H9 (cell line): ENCODE measurements around the gene SPPL3. TPM values are rescaled to one million over a fixed set of nuclear protein-coding genes. Genes with fewer than 3 reads are reported as not detected.

ENCODE experiments used
- DNase-seq: peaks from one replicate; pipeline ENCODE4 v3.0.0-alpha.2; 2017
- H2AFZ ChIP-seq: one replicate; pipeline ENCODE4 v1.6.1; 2013; ENCODE audit warnings: mild to moderate bottlenecking, low read length, control low read depth, moderate library complexity
- H2AK5ac ChIP-seq: 2 replicates; pipeline ENCODE4 v1.6.1; 2013; ENCODE audit warnings: low read length, control low read depth, mixed read lengths; ENCODE audit not compliant: insufficient read length
- H2BK120ac ChIP-seq: one replicate; pipeline ENCODE4 v1.6.1; 2013; ENCODE audit warnings: low read depth, mild to moderate bottlenecking, low read length, control low read depth, inconsistent platforms; ENCODE audit not compliant: poor library complexity, severe bottlenecking
- H2BK12ac ChIP-seq: 2 replicates; pipeline ENCODE4 v1.6.1; 2013; ENCODE audit warnings: low read length, control low read depth, mixed read lengths, low read depth; ENCODE audit not compliant: insufficient read length
- H2BK15ac ChIP-seq: 2 replicates; pipeline ENCODE4 v1.6.1; 2013; ENCODE audit warnings: low read depth, low read length, control low read depth
- H2BK20ac ChIP-seq: one replicate; pipeline ENCODE4 v1.6.1; 2013; ENCODE audit warnings: low read depth, mild to moderate bottlenecking, low read length, control low read depth, inconsistent platforms; ENCODE audit not compliant: poor library complexity, severe bottlenecking
- H2BK5ac ChIP-seq: 2 replicates; pipeline ENCODE4 v1.6.1; 2013; ENCODE audit warnings: low read length, control low read depth, mixed read lengths; ENCODE audit not compliant: insufficient read length
- H3K14ac ChIP-seq: 2 replicates; pipeline ENCODE4 v1.6.1; 2013; ENCODE audit warnings: low read length, control low read depth; ENCODE audit not compliant: insufficient read depth
- H3K18ac ChIP-seq: 2 replicates; pipeline ENCODE4 v1.6.1; 2013; ENCODE audit warnings: low read depth, mild to moderate bottlenecking, mixed read lengths, low read length, control low read depth; ENCODE audit not compliant: insufficient read length
- H3K23ac ChIP-seq: 2 replicates; pipeline ENCODE4 v1.6.1; 2013; ENCODE audit warnings: low read length, control low read depth, mixed read lengths, low read depth; ENCODE audit not compliant: insufficient read length
- H3K23me2 ChIP-seq: 2 replicates; pipeline ENCODE4 v1.6.1; 2013; ENCODE audit warnings: low read depth, mild to moderate bottlenecking, mixed read lengths, low read length, control low read depth; ENCODE audit not compliant: insufficient read length, poor library complexity, severe bottlenecking
- H3K27ac ChIP-seq: 2 replicates; pipeline ENCODE4 v1.5.1; 2013; ENCODE audit warnings: low read length, control low read depth, mixed read lengths, low read depth; ENCODE audit not compliant: insufficient read length
- H3K27me3 ChIP-seq: 2 replicates; pipeline ENCODE4 v1.6.1; 2013; ENCODE audit warnings: low read length, control low read depth, inconsistent platforms; ENCODE audit not compliant: insufficient read depth
- H3K4ac ChIP-seq: 2 replicates; pipeline ENCODE4 v1.6.1; 2013; ENCODE audit warnings: low read depth, mild to moderate bottlenecking, control low read depth, inconsistent platforms, low read length, moderate library complexity
- H3K4me1 ChIP-seq: 2 replicates; pipeline ENCODE4 v1.6.1; 2013; ENCODE audit warnings: low read length, control low read depth, inconsistent platforms; ENCODE audit not compliant: insufficient read depth
- H3K4me2 ChIP-seq: 2 replicates; pipeline ENCODE4 v1.6.1; 2013; ENCODE audit warnings: low read length, control low read depth, mixed read lengths; ENCODE audit not compliant: insufficient read length, insufficient read depth
- H3K56ac ChIP-seq: 2 replicates; pipeline ENCODE4 v1.6.1; 2013; ENCODE audit warnings: low read depth, mild to moderate bottlenecking, mixed read lengths, low read length, control low read depth; ENCODE audit not compliant: insufficient read length
- H3K79me1 ChIP-seq: 2 replicates; pipeline ENCODE4 v1.6.1; 2013; ENCODE audit warnings: low read depth, mild to moderate bottlenecking, moderate library complexity, low read length, control low read depth, inconsistent platforms; ENCODE audit not compliant: insufficient read depth, poor library complexity, severe bottlenecking
- H3K79me2 ChIP-seq: 2 replicates; pipeline ENCODE4 v1.6.1; 2013; ENCODE audit warnings: low read length, control low read depth, inconsistent platforms; ENCODE audit not compliant: insufficient read depth
- H3K9ac ChIP-seq: 2 replicates; pipeline ENCODE4 v1.6.1; 2013; ENCODE audit warnings: low read length, control low read depth, mixed read lengths; ENCODE audit not compliant: insufficient read length; ENCODE audit errors: extremely low read depth
- H3K9me3 ChIP-seq: one replicate; pipeline ENCODE4 v1.6.1; 2013; ENCODE audit warnings: low read depth, low read length, inconsistent platforms; ENCODE audit not compliant: control insufficient read depth
- H3T11ph ChIP-seq: one replicate; pipeline ENCODE4 v1.6.1; 2013; ENCODE audit warnings: mild to moderate bottlenecking, low read length, control low read depth, inconsistent platforms
- H4K20me1 ChIP-seq: one replicate; pipeline ENCODE4 v1.6.1; 2013; ENCODE audit not compliant: control insufficient read depth, insufficient read length, insufficient read depth
- H4K5ac ChIP-seq: 2 replicates; pipeline ENCODE4 v1.6.1; 2013; ENCODE audit warnings: low read depth, mild to moderate bottlenecking, mixed read lengths, low read length, control low read depth; ENCODE audit not compliant: insufficient read length
- H4K8ac ChIP-seq: replicated peaks from 2 replicates; pipeline ENCODE4 v1.6.1; 2013; ENCODE audit warnings: low read length, control low read depth, mixed read lengths, low read depth; ENCODE audit not compliant: insufficient read length
- H4K91ac ChIP-seq: 2 replicates; pipeline ENCODE4 v1.6.1; 2013; ENCODE audit warnings: low read depth, mild to moderate bottlenecking, moderate library complexity, mixed read lengths, low read length, control low read depth; ENCODE audit not compliant: insufficient read length
- H3K27ac Mint-ChIP-seq, 3 experiments: 2 replicates in 2 of 3; 3 replicates in 1 of 3; pipeline ENCODE4 v1.8.0; 2020 to 2021; ENCODE audit warnings: mixed read lengths in 3 of 3, mild to moderate bottlenecking in 1 of 3, moderate library complexity in 1 of 3
- H3K27me3 Mint-ChIP-seq: 2 replicates; pipeline ENCODE4 v1.8.0; 2021; ENCODE audit warnings: low read depth, mild to moderate bottlenecking, moderate library complexity, mixed read lengths
- H3K36me3 Mint-ChIP-seq, 3 experiments: 2 replicates in 2 of 3; 3 replicates in 1 of 3; pipeline ENCODE4 v1.8.0; 2020 to 2021; ENCODE audit warnings: low read depth in 3 of 3, mixed read lengths in 3 of 3; ENCODE audit not compliant: insufficient read depth in 1 of 3
- H3K4me1 Mint-ChIP-seq, 2 experiments: 2 replicates each; pipeline ENCODE4 v1.8.0; 2020; ENCODE audit warnings: mixed read lengths in 2 of 2
- H3K4me3 Mint-ChIP-seq, 2 experiments: 2 replicates in 1 of 2; 3 replicates in 1 of 2; pipeline ENCODE4 v1.8.0; 2020 to 2021; ENCODE audit warnings: mild to moderate bottlenecking in 2 of 2, mixed read lengths in 2 of 2, moderate library complexity in 1 of 2
- H3K9me3 Mint-ChIP-seq, 2 experiments: 2 replicates in 1 of 2; 3 replicates in 1 of 2; pipeline ENCODE4 v1.8.0; 2020; ENCODE audit warnings: mild to moderate bottlenecking in 2 of 2, mixed read lengths in 2 of 2, moderate library complexity in 1 of 2
- WGBS: extraction: QIAGEN DNeasy Blood & Tissue Kit; methylation state at CpG from one replicate; pipeline ENCODE4 v1.1.7; 2013; ENCODE audit warnings: missing lambda C conversion rate, low lambda C conversion rate, mixed read lengths; ENCODE audit not compliant: insufficient read length; ENCODE audit errors: extremely low coverage; 5-methylcytosine and 5-hydroxymethylcytosine counted together
- total RNA-seq: library from RNA; stranded (reverse); gene quantifications from 2 replicates; pipeline ENCODE4 v1.2.1, GENCODE V29; 2021
- TF ChIP-seq, protein P1 (sequence below): fragments of 200-600 bp; sonication (generic); conservative IDR thresholded peaks from 3 replicates; pipeline ENCODE4 v1.8.0; 2021; ENCODE audit warnings: antibody characterized with exemption, mild to moderate bottlenecking

SPPL3 gene
- total RNA-seq, 1 experiment from 2014 or later = 46.3 TPM

DNA sequence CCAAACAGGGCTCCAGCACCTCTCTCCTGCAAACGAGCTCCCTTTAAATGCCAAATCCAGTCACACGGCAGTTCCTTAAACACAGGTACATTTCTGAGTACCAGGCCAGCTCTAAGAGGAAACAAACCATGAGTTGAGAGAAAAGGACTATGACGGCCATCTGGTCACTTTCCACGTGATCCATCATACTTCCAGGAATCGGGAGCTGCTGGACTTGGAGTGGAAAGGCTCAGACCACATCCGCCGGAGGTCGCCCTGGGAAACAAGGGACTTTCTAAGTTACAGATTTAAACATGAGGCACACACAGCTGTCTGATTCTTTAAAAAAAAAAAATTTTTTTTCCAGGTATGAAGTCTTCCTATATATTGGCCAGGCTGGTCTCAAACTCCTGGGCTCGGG, 139.3 kb downstream of the SPPL3 start:
- Histone ChIP-seq H2BK12ac (no peak overlapping the region), H3K27me3 (no peaks in the 10 kb centered on the region), H2BK5ac (no peak overlapping the region), H4K20me1 (no peaks in the 10 kb centered on the region), H3K56ac (no peak overlapping the region), H3K23ac (no peak overlapping the region), H2BK15ac (no peak overlapping the region), H3K4ac (no peak overlapping the region), H2BK20ac (no peak overlapping the region), H3K9me3 (no peaks in the 10 kb centered on the region), H4K5ac (no peak overlapping the region), H3T11ph (no peak overlapping the region), H2AK5ac (no peak overlapping the region), H3K79me2 (no peaks in the 10 kb centered on the region), H2AFZ (no peak overlapping the region), H3K79me1 (no peaks in the 10 kb centered on the region), H3K27ac (no peak overlapping the region), H3K9ac (no peak overlapping the region), H3K23me2 (no peaks in the 10 kb centered on the region), H3K18ac (no peak overlapping the region), H3K14ac (no peak overlapping the region), H3K4me1 (no peaks in the 10 kb centered on the region), H3K4me2 (no peak overlapping the region), H2BK120ac (no peak overlapping the region), H4K91ac (no peak overlapping the region), H4K8ac (no peak overlapping the region)
- no peaks in the 10 kb centered on the region for H3K27me3 Mint-ChIP-seq
- DNase-seq = no peak
- no CpG with 5 or more reads among the region's 9 CpGs for WGBS
- no peaks in the 10 kb centered on the region for H3K9me3 Mint-ChIP-seq
- H3K4me3 Mint-ChIP-seq = no peak overlapping the region
- H3K27ac Mint-ChIP-seq = peak overlapping the region in 2 of 3 experiments; percentile 0 to 87; a peak in 2 of 7 replicates
- peaks cover 7% of the 10 kb centered on the region in 2 experiments for H3K4me1 Mint-ChIP-seq
- peaks cover 14 to 86% (median 44%) of the 10 kb centered on the region in 3 experiments; a peak in 6 of 7 replicates for H3K36me3 Mint-ChIP-seq
- TF ChIP-seq, protein P1, sequence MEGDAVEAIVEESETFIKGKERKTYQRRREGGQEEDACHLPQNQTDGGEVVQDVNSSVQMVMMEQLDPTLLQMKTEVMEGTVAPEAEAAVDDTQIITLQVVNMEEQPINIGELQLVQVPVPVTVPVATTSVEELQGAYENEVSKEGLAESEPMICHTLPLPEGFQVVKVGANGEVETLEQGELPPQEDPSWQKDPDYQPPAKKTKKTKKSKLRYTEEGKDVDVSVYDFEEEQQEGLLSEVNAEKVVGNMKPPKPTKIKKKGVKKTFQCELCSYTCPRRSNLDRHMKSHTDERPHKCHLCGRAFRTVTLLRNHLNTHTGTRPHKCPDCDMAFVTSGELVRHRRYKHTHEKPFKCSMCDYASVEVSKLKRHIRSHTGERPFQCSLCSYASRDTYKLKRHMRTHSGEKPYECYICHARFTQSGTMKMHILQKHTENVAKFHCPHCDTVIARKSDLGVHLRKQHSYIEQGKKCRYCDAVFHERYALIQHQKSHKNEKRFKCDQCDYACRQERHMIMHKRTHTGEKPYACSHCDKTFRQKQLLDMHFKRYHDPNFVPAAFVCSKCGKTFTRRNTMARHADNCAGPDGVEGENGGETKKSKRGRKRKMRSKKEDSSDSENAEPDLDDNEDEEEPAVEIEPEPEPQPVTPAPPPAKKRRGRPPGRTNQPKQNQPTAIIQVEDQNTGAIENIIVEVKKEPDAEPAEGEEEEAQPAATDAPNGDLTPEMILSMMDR = no peak
